ENCODE measurements around the gene KIF26A.

DNA sequence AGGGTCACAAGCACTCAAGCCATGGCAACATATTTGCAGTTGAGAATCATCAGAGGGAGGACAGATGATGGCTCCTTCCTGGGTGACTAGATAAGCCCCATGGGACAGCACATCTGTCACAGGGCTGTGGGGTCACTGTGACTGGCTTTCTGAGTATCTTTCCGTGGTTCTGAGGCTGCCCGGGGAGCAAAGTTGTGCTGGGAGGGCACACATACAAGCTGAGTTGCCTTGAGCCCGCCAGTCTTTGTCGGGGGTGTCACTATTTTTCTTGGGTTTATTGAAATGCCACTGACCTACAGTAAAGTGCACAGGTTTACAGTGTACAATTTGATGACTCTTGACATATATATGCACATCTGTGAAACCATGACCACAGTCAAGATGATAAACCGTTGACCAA lies 17.2 kb upstream of the KIF26A start:
- no peak for TF ChIP-seq EP300 (IDR thresholded peaks at IDR 0.05; ENCODE audit: borderline replicate concordance)
- TF ChIP-seq YY1 (IDR thresholded peaks at IDR 0.05; ENCODE audit: low read depth) = no peak
- no peak for TF ChIP-seq CEBPB (IDR thresholded peaks at IDR 0.05)
- TF ChIP-seq TAF1 (IDR thresholded peaks at IDR 0.05; ENCODE audit: low read depth) = no peak
- no peak for TF ChIP-seq RAD21 (IDR thresholded peaks at IDR 0.05; ENCODE audit: low read depth)
- no peak for TF ChIP-seq CREB1 (IDR thresholded peaks at IDR 0.05; ENCODE audit: low read depth)
- no peak for TF ChIP-seq ZBTB7A (IDR thresholded peaks at IDR 0.05; ENCODE audit: low read depth)
- TF ChIP-seq FOXM1 (IDR thresholded peaks at IDR 0.05; ENCODE audit: borderline replicate concordance, low read depth) = no peak
- TF ChIP-seq, protein P1, sequence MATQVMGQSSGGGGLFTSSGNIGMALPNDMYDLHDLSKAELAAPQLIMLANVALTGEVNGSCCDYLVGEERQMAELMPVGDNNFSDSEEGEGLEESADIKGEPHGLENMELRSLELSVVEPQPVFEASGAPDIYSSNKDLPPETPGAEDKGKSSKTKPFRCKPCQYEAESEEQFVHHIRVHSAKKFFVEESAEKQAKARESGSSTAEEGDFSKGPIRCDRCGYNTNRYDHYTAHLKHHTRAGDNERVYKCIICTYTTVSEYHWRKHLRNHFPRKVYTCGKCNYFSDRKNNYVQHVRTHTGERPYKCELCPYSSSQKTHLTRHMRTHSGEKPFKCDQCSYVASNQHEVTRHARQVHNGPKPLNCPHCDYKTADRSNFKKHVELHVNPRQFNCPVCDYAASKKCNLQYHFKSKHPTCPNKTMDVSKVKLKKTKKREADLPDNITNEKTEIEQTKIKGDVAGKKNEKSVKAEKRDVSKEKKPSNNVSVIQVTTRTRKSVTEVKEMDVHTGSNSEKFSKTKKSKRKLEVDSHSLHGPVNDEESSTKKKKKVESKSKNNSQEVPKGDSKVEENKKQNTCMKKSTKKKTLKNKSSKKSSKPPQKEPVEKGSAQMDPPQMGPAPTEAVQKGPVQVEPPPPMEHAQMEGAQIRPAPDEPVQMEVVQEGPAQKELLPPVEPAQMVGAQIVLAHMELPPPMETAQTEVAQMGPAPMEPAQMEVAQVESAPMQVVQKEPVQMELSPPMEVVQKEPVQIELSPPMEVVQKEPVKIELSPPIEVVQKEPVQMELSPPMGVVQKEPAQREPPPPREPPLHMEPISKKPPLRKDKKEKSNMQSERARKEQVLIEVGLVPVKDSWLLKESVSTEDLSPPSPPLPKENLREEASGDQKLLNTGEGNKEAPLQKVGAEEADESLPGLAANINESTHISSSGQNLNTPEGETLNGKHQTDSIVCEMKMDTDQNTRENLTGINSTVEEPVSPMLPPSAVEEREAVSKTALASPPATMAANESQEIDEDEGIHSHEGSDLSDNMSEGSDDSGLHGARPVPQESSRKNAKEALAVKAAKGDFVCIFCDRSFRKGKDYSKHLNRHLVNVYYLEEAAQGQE (IDR thresholded peaks at IDR 0.05; ENCODE audit: low read depth) = no peak
- TF ChIP-seq TEAD4 (IDR thresholded peaks at IDR 0.05) = no peak
- TF ChIP-seq, protein P2, sequence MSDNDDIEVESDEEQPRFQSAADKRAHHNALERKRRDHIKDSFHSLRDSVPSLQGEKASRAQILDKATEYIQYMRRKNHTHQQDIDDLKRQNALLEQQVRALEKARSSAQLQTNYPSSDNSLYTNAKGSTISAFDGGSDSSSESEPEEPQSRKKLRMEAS (IDR thresholded peaks at IDR 0.05) = no peak
- no peak for TF ChIP-seq NFIC (IDR thresholded peaks at IDR 0.05)
- TF ChIP-seq, protein P3, sequence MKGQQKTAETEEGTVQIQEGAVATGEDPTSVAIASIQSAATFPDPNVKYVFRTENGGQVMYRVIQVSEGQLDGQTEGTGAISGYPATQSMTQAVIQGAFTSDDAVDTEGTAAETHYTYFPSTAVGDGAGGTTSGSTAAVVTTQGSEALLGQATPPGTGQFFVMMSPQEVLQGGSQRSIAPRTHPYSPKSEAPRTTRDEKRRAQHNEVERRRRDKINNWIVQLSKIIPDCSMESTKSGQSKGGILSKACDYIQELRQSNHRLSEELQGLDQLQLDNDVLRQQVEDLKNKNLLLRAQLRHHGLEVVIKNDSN (IDR thresholded peaks at IDR 0.05) = no peak
- no peak for TF ChIP-seq EGR1 (IDR thresholded peaks at IDR 0.05)

Measured in Ishikawa (cell line).